22Rv1 (cell line): ENCODE results near the gene POLR2I.
"Not testable (repeated sequence)": the region's sequence is repeated elsewhere in the genome, so short reads cannot be mapped to it uniquely, and the experiment has no call there.

Experiments used
- H3K27ac ChIP-seq: fragments of 450-650 bp; 2 replicates; pipeline ENCODE4 v1.5.1; 2017
- ZFX ChIP-seq: fragments of 450-650 bp; IDR thresholded peaks from 2 replicates; pipeline ENCODE4 v1.6.1; 2017; ENCODE audit warnings: antibody characterized with exemption, borderline replicate concordance
- TF ChIP-seq, protein P1 (sequence below): fragments of 450-650 bp; IDR thresholded peaks from 2 replicates; pipeline ENCODE4 v1.5.1; 2017; ENCODE audit warnings: mild to moderate bottlenecking

The POLR2I gene

DNA sequence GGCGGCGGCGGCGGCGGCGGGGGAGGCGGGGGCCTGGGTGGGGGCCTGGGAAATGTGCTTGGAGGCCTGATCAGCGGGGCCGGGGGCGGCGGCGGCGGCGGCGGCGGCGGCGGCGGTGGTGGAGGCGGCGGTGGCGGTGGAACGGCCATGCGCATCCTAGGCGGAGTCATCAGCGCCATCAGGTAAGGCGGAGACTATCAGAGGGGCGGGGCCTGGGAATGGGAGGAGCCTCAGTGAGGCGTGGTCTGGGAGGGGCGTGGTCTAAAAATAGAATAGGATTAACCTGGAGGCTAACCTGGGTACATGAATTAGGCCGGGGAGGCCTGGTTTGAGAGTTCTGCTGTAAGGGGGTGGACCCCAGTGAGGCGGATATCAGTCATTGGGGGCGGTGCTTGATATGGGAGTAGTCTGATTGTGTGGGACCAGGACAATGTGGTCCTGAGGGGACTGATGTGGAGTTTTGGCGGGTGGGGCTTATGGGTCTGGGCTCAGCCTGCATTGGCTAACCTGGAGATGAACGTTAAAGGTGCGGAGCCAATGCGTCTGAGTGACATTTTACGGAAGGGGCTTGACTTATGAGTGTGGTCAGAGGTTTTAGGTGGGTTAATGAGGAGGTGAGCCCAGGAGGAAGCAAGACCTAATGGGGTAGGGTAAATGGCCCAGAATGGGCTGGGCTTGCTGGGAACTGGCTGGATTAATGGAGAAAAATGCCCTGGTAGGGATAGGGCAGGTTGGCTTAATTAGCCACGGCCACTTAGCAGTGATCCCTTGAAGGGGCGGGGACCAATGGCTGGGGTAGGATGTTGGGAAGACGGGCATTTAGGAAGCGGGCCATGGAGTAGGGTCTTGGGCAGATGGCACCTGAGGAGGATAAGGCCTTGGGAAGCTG is 26.6 kb upstream of the POLR2I start:
- TF ChIP-seq, protein P1, sequence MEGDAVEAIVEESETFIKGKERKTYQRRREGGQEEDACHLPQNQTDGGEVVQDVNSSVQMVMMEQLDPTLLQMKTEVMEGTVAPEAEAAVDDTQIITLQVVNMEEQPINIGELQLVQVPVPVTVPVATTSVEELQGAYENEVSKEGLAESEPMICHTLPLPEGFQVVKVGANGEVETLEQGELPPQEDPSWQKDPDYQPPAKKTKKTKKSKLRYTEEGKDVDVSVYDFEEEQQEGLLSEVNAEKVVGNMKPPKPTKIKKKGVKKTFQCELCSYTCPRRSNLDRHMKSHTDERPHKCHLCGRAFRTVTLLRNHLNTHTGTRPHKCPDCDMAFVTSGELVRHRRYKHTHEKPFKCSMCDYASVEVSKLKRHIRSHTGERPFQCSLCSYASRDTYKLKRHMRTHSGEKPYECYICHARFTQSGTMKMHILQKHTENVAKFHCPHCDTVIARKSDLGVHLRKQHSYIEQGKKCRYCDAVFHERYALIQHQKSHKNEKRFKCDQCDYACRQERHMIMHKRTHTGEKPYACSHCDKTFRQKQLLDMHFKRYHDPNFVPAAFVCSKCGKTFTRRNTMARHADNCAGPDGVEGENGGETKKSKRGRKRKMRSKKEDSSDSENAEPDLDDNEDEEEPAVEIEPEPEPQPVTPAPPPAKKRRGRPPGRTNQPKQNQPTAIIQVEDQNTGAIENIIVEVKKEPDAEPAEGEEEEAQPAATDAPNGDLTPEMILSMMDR, result no peak
- TF ChIP-seq ZFX, result no peak
- peak overlapping the region; percentile 99 for H3K27ac ChIP-seq

DNA sequence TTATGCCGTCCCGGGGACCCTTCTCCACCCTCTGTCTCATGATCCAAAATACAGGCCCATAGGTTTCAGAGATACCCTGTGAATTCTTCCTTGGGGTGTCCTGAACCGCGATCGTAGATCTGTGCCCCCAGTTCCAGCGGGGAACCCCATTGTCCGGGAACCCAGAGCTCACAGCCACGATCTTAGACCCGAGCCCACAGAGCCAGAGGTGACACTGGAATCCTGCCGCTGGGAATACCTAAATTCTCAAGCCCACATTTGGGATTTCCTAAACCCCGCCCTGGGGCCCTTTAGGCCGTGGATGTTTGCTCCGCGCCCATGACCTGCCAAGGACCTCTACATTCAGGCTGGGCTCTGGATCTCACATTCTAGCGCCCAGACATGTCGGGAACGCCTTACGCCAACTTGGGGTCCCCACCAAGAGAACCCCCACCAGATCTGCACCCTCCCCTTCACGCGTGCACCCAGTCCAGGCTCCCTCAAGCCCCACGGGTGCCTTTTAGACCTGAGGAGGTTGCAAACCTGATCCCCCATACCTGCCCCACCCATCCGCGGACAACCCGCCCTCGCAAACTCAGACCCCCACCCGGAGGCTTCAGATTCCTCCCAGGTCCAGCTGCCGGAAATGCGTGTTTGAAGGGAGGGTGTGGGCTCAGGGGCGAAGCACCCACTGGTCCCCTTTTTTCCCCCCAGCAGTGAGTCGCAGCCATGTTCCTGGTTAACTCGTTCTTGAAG is 25.8 kb upstream of the POLR2I start:
- H3K27ac ChIP-seq, result peak overlapping the region; percentile 99
- TF ChIP-seq, protein P1, result no peak

DNA sequence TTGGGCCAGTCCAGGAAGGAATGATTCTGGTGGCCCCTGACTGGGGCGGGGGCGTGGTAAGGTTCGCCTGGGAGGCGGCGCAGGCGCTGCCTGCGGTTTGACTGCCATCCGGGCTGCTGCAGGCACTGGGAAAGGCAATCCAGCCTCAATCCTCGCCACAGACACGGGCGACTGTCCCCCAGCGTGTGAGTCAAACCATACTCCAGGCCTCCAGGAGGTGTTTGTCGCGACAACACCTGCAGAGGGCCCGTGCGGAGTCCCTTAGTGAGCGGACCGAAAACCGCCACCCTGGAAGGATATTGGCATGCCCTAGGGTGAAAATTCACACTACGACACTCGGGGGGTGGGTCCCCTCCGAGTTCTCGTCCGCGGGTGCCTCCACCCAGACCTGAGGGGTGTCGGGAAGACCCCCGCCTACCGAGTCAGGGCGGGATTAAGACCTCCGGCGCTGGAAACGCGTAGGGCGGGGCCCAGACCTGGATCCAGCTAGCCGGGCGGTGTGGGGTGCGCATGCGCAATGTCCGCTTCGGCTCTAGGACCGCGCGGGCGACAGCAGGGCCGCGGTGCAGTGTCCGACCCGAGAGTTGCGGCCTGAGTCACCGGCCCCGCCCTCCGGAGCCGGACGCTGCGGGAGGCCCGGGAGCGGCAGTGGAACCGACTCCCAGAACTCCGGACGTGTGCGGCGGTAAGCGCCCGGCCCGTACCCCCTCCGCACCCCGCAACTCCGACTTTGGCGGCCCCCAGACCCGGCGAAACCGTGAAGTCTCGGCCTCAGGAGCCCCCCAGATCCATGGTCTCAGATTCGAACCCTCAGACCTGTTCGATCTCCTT is 25.0 kb upstream of the POLR2I start, which contains the start of gene CAPNS1:
Gene CAPNS1 (plus strand): TSS at position 594 of the 831 bp plus-strand sequence. CDS start 946 bp downstream, outside the sequence.
- peak within 1 kb of the TSS; percentile 99 for H3K27ac ChIP-seq
- no peak for TF ChIP-seq ZFX
- TF ChIP-seq, protein P1, result peak; percentile 18; the same call in 1 of the 2 replicates

DNA sequence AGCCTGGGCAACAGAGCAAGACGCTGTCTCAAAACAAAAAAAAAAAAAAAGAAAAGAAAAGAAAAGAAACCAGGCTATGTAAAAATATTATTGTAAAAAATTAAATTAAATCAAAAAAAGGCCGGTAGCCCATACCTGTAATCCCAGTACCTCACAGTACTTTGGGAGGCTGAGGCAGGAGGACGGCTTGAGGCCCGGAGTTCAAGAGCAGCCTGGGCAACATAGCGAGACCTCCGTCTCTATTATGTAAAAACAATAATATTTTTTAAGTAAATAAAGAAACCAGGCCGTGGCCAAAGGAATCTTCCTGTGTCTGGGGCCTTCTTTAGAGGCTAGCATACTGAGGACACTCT is 24.4 kb upstream of the POLR2I start:
- peak overlapping the region; percentile 99 for H3K27ac ChIP-seq

DNA sequence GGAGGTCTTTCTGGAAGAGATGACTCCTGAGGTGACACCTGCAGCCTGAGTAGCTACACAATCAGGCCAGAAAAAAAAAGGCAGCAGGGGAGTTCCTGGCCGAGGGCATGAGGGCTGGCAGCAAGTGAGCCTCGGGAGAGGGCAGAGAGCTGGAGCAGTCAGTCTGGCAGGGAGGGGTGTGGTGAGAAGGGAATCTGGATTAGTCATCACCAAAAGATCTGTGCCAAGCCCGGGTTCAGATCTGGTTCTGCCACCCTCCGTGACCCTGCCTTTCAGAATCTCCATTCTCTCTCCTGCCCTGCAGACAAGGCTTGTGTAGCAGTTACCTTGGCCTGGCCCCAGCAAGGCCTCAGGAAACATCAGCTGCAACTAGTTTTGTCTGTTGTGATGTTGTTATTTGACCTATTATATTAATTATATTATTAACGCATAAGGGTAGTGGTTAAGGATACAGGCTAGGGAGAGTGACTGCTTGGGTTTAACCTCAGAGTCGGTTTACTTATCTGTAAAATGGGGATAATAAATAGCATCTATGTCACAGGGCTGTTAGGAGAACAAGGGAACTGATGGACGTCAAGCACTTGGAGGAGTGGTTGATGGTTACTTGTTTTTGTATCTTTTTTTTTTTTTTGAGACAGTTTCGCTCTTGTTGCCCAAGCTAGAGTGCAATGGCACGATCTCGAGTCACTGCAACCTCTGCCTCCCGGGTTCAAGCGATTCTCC is 22.4 kb upstream of the POLR2I start:
- H3K27ac ChIP-seq, result peak overlapping the region; percentile 99
- no peak for TF ChIP-seq ZFX

More for the DNA sequence above, 24.4 kb upstream of the POLR2I start:
- TF ChIP-seq ZFX, result no peak
- TF ChIP-seq, protein P1, result no peak

DNA sequence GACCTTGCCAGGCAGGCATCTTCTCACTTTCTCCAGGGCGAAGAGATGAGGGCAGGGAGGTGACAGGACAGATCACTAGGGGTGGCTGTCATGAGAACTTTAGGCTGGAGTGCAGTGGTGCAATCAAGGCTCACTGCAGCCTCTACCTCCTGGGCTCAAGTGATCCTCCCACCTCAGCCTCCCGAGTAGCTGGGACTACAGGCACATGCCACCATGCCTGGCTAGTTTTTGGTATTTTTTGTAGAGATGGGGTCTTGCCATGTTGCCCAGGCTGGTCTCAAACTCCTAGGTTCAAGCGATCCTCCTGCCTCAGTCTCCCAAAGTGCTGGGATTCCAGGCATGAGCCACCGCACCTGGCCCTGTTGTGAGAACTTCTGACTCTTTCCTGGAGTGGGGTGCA is 20.2 kb upstream of the POLR2I start:
- not testable (repeated sequence) for H3K27ac ChIP-seq

DNA sequence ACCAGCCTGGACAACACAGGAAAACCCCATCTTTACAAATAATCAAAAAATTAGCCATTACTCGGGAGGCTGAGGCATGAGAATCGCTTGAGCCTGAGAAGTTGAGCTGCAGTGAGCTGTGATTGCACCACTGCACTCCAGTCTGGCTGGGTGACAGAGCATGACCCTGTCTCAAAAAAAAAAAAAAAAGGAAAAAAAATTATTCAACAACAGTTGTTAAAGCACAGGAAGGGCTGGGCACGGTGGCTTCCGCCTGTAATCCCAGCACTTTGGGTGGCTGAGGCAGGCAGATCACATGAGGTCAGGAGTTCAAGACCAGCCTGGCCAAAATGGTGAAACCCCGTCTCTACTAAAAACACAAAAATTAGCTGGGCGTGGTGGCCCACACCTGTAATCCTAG is 16.5 kb upstream of the POLR2I start:
- H3K27ac ChIP-seq, result not testable (repeated sequence)

DNA sequence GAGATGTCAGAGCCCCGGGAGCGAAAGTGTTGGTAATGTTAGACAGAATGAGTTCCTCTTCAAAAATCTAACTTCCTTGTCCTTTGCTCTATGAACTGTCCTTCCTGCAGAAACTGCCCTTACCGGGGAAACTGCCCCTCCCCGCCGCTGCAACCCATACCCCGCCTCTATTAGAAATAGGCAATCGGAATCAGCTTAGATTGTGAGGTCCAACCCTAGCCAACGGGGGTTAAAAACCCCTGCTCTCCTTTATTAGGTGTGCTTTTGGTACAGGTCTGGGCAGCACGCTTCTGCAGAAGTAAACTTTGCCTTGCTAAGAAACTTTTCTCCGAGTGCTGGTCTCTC is 13.7 kb upstream of the POLR2I start:
- TF ChIP-seq ZFX, result no peak
- TF ChIP-seq, protein P1, result no peak
- H3K27ac ChIP-seq, result peak overlapping the region; percentile 99
